ENCODE data around the gene PCDHGC5. TPM values are rescaled to one million over a fixed set of nuclear protein-coding genes. Genes with fewer than 3 reads are reported as not detected.

PCDHGC5 gene
- total RNA-seq, 1 experiment from 2014 or later = 0.40 TPM

- Histone ChIP-seq H3K36me3 (ENCODE audit: low read depth, low read length) (no peaks in the 10 kb centered on the region), H3K79me2 (ENCODE audit: low read length) (no peaks in the 10 kb centered on the region), H3K9ac (ENCODE audit: low read length) (no peak overlapping the region), H3K9me3 (ENCODE audit: low read length) (no peaks in the 10 kb centered on the region), H3F3A (ENCODE audit: low read length, unreplicated experiment) (no peaks in the 10 kb centered on the region), H3K9me2 (replicated peaks; ENCODE audit: low read length) (no peaks in the 10 kb centered on the region), H3K27ac (ENCODE audit: low read length) (no peak overlapping the region), H3K27me3 (ENCODE audit: low read length) (no peaks in the 10 kb centered on the region), H2AFZ (ENCODE audit: low read length) (no peak overlapping the region), H3K4me1 (ENCODE audit: insufficient read depth, low read length) (peaks cover 5% of the 10 kb centered on the region; the same call in 1 of the 2 replicates), H3K4me2 (ENCODE audit: low read length) (no peak overlapping the region), H3K4me3 (ENCODE audit: low read length) (no peak overlapping the region), H4K20me1 (ENCODE audit: low read length) (no peaks in the 10 kb centered on the region)
- DNase-seq (no peak), ATAC-seq (no peak)
- POLR2A ChIA-PET (ENCODE audit: unreplicated experiment) = no interaction called here
- intact Hi-C loops (cut with micrococcal nuclease) = no loop called here
- CTCF ChIA-PET = no interaction called here
- TF ChIP-seq EZH2 (IDR thresholded peaks at IDR 0.05; ENCODE audit: low read length, unreplicated experiment) (no peak), EZH2phosphoT487 (IDR thresholded peaks at IDR 0.05; ENCODE audit: borderline replicate concordance, low read length) (no peak)
- TF ChIP-seq, protein P1, sequence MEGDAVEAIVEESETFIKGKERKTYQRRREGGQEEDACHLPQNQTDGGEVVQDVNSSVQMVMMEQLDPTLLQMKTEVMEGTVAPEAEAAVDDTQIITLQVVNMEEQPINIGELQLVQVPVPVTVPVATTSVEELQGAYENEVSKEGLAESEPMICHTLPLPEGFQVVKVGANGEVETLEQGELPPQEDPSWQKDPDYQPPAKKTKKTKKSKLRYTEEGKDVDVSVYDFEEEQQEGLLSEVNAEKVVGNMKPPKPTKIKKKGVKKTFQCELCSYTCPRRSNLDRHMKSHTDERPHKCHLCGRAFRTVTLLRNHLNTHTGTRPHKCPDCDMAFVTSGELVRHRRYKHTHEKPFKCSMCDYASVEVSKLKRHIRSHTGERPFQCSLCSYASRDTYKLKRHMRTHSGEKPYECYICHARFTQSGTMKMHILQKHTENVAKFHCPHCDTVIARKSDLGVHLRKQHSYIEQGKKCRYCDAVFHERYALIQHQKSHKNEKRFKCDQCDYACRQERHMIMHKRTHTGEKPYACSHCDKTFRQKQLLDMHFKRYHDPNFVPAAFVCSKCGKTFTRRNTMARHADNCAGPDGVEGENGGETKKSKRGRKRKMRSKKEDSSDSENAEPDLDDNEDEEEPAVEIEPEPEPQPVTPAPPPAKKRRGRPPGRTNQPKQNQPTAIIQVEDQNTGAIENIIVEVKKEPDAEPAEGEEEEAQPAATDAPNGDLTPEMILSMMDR (conservative IDR thresholded peaks at IDR 0.05; ENCODE audit: low read depth, low read length) = no peak
- BruUV-seq (replicated peaks) = no TSS peak
Observed at GRCh38 chr5:141483902-141484301, 5.0 kb upstream of the PCDHGC5 start.

DNA sequence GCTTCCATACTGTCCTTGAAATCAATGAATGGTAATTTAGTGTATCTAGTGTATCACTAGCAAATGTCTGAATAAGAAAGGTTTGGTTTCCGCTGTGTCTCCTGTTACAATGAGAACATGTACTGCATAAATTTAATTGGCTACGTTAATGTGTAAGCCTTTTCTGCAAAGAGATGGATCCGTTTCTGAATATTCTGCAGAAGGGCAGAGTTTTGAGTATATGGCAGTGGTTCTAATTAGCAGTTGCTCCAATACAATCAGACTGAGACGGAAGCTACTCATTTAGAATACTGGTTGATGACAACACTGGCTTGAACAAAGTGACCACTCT lies 4.6 kb upstream of the PCDHGC5 start:
- Histone ChIP-seq H3K4me1 (ENCODE audit: insufficient read depth, low read length) (peaks cover 9% of the 10 kb centered on the region; the same call in 1 of the 2 replicates), H3K4me2 (ENCODE audit: low read length) (no peak overlapping the region), H3K36me3 (ENCODE audit: low read depth, low read length) (no peaks in the 10 kb centered on the region), H3K79me2 (ENCODE audit: low read length) (no peaks in the 10 kb centered on the region), H3F3A (ENCODE audit: low read length, unreplicated experiment) (no peaks in the 10 kb centered on the region), H3K4me3 (ENCODE audit: low read length) (no peak overlapping the region), H3K27me3 (ENCODE audit: low read length) (no peaks in the 10 kb centered on the region), H3K9ac (ENCODE audit: low read length) (no peak overlapping the region), H3K9me3 (ENCODE audit: low read length) (no peaks in the 10 kb centered on the region), H3K9me2 (replicated peaks; ENCODE audit: low read length) (no peaks in the 10 kb centered on the region), H3K27ac (ENCODE audit: low read length) (no peak overlapping the region), H2AFZ (ENCODE audit: low read length) (no peak overlapping the region), H4K20me1 (ENCODE audit: low read length) (no peaks in the 10 kb centered on the region)
- ChIA-PET POLR2A (ENCODE audit: unreplicated experiment) (no interaction called here), CTCF (no interaction called here)
- DNase-seq = no peak
- TF ChIP-seq, protein P1 (conservative IDR thresholded peaks at IDR 0.05; ENCODE audit: low read depth, low read length) = no peak
- TF ChIP-seq EZH2phosphoT487 (IDR thresholded peaks at IDR 0.05; ENCODE audit: borderline replicate concordance, low read length) (no peak), EZH2 (IDR thresholded peaks at IDR 0.05; ENCODE audit: low read length, unreplicated experiment) (no peak)
- no peak for ATAC-seq
- intact Hi-C loops (cut with micrococcal nuclease) = no loop called here
- no TSS peak for BruUV-seq (replicated peaks)

- no peaks in the 10 kb centered on the region for H3K27me3 ChIP-seq (ENCODE audit: low read length)
- H3K4me1 ChIP-seq (ENCODE audit: insufficient read depth, low read length) = peaks cover 14% of the 10 kb centered on the region; the same call in 1 of the 2 replicates
- DNase-seq (no peak), ATAC-seq (no peak)
- H3K9me3 ChIP-seq (ENCODE audit: low read length) = no peaks in the 10 kb centered on the region
- ChIA-PET CTCF (no interaction called here), POLR2A (ENCODE audit: unreplicated experiment) (no interaction called here)
- intact Hi-C loops (cut with micrococcal nuclease) = no loop called here
- no peaks in the 10 kb centered on the region for H4K20me1 ChIP-seq (ENCODE audit: low read length)
- TF ChIP-seq, protein P1 (conservative IDR thresholded peaks at IDR 0.05; ENCODE audit: low read depth, low read length) = no peak
- TF ChIP-seq EZH2phosphoT487 (IDR thresholded peaks at IDR 0.05; ENCODE audit: borderline replicate concordance, low read length) (no peak), EZH2 (IDR thresholded peaks at IDR 0.05; ENCODE audit: low read length, unreplicated experiment) (no peak)
- H3K9me2 ChIP-seq (replicated peaks; ENCODE audit: low read length) = no peaks in the 10 kb centered on the region
- no peak within 1 kb of the TSS for H2AFZ ChIP-seq (ENCODE audit: low read length)
- no TSS peak for BruUV-seq (replicated peaks)
- H3K27ac ChIP-seq (ENCODE audit: low read length) = no peak within 1 kb of the TSS
- no peak within 1 kb of the TSS for H3K4me3 ChIP-seq (ENCODE audit: low read length)
- no peaks in the 10 kb centered on the region for H3K79me2 ChIP-seq (ENCODE audit: low read length)
- no peaks in the 10 kb centered on the region for H3K36me3 ChIP-seq (ENCODE audit: low read depth, low read length)
- H3F3A ChIP-seq (ENCODE audit: low read length, unreplicated experiment) = no peaks in the 10 kb centered on the region
- H3K4me2 ChIP-seq (ENCODE audit: low read length) = no peak within 1 kb of the TSS
- H3K9ac ChIP-seq (ENCODE audit: low read length) = no peak within 1 kb of the TSS
Observed at GRCh38 chr5:141484641-141485311, 4.1 kb upstream of the PCDHGC5 start, which contains the start of gene PCDHGC4. PCDHGC4 (plus strand) TSS chr5:141485030; CDS start chr5:141485174, 144 bp downstream.
